ENCODE results near the gene TMEM242.

DNA sequence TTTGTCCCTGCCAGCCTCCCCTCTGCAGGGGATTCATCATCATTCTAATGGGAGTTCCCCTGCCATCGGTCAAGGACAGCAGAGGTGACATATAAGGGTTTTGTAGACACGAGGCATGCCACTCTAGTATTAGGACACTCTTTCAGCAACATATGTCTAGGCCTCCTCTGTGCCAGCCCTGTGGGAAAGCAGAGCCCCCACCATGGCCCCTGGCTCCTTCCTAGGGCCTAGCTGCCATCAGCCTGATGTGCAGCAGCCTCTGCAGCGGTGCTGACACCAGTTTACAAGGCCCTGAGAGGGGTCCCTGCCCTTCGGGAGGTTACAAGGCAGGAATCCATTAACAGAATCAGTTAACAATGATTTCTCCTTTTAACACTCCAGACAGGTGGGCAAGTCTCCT, 32.5 kb downstream of the TMEM242 start:
- TF ChIP-seq, protein P1, sequence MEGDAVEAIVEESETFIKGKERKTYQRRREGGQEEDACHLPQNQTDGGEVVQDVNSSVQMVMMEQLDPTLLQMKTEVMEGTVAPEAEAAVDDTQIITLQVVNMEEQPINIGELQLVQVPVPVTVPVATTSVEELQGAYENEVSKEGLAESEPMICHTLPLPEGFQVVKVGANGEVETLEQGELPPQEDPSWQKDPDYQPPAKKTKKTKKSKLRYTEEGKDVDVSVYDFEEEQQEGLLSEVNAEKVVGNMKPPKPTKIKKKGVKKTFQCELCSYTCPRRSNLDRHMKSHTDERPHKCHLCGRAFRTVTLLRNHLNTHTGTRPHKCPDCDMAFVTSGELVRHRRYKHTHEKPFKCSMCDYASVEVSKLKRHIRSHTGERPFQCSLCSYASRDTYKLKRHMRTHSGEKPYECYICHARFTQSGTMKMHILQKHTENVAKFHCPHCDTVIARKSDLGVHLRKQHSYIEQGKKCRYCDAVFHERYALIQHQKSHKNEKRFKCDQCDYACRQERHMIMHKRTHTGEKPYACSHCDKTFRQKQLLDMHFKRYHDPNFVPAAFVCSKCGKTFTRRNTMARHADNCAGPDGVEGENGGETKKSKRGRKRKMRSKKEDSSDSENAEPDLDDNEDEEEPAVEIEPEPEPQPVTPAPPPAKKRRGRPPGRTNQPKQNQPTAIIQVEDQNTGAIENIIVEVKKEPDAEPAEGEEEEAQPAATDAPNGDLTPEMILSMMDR (conservative IDR thresholded peaks at IDR 0.05; ENCODE audit: low read length), result no peak
- TF ChIP-seq EZH2phosphoT487 (IDR thresholded peaks at IDR 0.05; ENCODE audit: borderline replicate concordance), result no peak

Measured in Loucy (cell line).